GM12872 (cell line): ENCODE data around the gene CCR1.

Experiments
- TF ChIP-seq, protein P1 (sequence below): IDR thresholded peaks from 3 replicates; pipeline ENCODE4 v1.5.1; 2011; ENCODE audit warnings: low read depth, mild to moderate bottlenecking, low read length, moderate library complexity; ENCODE audit not compliant: insufficient read depth

CCR1 gene

DNA sequence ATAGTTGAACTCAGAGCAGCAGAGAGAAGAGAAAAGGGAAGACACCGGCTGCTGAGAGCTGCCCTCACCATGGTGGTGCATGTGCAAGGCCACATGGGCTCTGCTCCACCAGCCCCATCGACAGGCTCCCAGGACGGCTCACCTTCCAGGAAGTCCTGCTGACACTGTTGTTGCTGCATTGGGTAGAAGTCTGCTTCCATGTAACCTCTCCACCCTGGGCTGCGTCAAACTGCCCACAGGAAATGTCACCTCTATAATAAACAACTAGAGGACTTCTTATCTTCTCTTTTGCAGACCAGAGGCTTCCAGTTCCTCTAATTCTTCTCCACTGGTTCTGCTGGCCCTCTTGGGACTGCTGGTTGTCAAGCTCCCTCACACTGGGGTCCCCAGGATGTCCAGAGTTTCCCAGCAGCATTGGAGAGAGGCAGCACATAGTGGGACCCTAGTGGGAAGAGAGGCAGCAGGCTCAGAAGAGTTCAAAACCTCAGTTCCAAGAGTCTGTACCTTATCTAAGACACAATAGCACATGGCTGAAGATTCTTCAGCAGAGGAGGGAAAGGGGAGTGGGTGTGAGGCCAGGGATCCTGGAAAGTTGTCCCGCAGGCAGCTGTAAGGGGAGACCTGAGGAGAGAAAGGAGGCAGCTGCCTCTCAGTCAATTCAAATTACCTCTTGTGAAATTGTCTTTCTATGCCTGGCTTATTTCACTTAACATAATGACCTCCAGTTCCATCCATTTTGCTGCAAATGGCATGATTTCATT lies 28.4 kb upstream of the CCR1 start:
- TF ChIP-seq, protein P1, sequence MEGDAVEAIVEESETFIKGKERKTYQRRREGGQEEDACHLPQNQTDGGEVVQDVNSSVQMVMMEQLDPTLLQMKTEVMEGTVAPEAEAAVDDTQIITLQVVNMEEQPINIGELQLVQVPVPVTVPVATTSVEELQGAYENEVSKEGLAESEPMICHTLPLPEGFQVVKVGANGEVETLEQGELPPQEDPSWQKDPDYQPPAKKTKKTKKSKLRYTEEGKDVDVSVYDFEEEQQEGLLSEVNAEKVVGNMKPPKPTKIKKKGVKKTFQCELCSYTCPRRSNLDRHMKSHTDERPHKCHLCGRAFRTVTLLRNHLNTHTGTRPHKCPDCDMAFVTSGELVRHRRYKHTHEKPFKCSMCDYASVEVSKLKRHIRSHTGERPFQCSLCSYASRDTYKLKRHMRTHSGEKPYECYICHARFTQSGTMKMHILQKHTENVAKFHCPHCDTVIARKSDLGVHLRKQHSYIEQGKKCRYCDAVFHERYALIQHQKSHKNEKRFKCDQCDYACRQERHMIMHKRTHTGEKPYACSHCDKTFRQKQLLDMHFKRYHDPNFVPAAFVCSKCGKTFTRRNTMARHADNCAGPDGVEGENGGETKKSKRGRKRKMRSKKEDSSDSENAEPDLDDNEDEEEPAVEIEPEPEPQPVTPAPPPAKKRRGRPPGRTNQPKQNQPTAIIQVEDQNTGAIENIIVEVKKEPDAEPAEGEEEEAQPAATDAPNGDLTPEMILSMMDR = no peak

DNA sequence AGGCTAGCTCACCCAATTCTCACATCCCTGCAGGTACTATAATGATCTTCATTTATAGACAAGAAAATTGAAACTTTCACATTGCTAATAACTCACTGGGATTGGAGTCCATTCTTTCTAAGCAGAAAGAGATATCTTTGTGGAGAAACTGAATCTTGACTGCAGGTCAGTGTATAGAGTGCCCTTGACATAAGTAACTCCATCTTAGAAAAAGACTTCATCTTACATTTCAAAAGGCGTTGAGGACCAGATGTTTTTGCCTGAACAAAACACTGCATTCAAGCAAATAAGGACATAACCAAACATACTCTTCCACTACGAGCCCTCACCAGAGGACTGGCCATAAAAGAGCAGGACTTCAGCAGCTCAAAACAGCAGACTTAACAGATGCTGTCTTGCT lies 27.3 kb upstream of the CCR1 start:
- TF ChIP-seq, protein P1 = no peak

DNA sequence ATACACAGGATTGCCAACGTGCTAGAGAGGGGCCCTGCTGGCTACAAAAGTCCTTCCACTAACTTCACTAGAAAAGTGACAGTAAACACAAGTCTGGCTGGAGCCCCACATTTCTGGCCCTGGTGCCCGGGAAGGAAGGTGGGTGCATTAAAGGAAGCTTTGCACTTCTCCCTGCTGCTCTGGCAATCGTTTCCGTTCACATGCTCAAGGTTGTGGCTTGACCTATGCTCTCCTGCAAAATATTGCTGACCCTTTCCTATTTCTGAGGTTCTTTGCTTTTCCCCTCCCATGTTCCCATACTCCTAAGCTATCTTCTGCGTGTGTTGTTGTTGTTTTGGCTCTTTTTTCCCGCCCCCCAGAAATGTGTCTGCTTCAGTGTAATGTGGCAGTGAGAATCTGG lies 25.1 kb upstream of the CCR1 start:
- TF ChIP-seq, protein P1 = no peak

DNA sequence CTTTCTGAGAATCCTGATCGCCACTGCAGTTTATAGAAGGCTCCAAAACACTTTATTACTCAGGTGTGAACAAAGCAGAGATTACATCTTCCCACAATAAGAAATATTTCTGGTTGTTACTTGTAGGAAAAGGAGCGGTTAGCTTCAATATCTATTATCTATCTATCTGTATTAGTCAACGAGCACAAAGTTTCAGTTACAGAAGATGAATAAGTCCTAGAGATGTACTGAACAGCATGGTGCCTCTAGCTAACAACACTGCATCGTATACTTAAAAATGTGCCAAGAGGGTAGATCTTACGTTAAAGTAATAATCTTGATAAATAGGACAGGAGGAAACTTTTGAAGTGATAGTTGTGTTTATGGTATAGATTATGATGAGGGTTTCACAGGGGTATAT lies 23.2 kb upstream of the CCR1 start:
- TF ChIP-seq, protein P1 = no peak

DNA sequence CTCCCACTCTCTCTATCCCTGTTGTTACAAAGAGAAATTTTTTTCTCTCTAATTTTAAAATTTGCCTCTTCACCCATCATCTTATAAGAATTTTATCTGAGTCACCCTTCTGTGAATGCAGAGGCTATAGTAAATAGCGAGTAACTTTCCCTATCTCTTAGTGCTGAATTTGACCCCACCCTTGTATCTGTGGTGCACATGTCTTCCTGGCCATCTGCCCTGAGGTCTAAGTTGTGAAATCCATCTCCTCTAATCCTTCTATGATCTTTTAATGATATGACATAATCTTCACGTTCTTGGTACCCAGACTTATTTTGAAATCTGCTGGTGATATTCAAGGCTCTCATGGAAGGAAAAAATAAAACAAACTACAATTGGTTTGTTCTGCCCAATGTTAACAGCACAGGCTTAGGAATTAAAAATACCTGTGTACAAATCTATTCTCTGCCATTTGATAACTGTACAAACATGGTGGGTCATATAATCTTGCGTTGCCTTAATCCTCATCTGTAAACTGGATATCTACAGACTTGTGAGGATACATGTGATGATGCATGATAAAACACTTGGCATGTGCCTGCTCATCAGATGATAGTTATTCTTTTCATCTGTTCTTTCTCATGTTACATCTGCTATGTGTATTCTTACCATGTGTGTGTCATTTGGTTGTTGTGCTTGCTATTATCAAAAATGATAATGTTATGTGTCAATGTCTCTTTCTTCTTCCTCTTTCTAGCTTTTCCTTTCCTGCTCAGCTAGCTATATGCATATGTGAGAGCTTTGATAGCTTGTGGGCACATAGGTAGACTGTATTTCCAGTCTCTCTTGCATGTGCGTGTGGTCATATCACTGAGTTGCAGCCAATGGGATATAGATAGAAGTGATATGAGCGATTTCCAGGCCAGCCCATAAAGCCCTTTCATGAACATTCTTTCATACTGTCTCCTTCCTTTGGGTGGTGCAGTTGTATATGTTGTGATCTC lies 20.4 kb upstream of the CCR1 start:
- TF ChIP-seq, protein P1 = no peak

DNA sequence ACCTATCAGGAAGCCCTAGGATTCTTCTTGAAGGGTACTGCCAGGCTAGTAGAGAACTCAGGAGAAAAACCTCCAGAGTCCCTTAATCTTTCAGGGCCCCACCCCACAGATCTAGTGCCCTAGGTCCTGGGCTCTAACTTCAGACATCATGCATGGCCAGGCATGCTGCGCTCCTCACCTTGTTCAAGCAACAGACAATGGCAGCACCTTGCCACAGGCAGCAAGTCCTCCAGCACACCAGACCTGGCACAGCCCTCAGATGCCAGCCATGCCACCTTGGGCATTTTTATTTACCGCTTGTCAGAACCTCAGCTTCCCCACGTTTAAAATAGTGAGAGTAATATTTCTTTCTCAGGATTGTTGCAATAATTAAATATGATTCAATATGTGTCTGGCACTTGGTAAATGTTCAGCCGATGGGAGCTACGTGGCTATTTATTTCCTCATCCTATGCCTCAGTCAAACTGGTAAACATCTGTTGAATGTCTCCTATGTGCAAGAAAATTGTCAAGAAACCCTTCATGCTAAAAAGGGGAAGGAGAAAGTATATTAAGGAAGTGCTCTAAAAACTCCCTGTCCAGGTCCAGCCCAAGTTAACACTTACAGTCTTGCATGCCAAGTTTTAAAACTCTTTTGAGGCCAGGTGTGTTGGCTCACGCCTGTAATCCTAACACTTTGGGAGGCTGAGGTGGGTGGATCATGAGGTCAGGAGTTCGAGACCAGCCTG lies 14.5 kb upstream of the CCR1 start:
- TF ChIP-seq, protein P1 = no peak

DNA sequence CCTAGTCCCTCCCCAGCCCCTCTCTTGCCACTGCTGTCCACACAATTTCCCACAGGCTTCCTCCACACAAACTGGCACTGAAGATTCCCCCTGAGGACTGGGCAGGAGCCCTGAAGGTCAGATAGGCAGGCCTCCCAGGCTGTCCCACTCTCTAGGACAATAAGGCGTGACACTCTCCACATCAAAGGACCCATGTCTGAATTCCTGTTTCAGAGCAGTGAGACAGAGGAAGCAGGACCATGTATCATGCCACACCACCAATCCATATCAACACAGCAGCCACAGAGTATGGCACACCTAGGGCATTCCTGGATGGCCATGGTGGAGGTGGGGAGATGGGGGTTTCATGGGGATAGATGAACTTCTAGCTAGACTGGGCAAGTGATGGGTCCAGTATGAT lies 13.8 kb upstream of the CCR1 start:
- TF ChIP-seq, protein P1 = no peak
